ENCODE results near the gene AFG1L. TPM values are rescaled to one million over a fixed set of nuclear protein-coding genes. Genes with fewer than 3 reads are reported as not detected.
"Not testable (repeated sequence)": the region's sequence is repeated elsewhere in the genome, so short reads cannot be mapped to it uniquely, and the experiment has no call there.

The AFG1L gene
- total RNA-seq, 3 donors from 2014 or later (not counting 1 experiment from before 2014, with no cell fraction given), result 4.8 to 9.2 (median 5.2) TPM

GRCh38 chr6:108323710-108324466 lies 29.0 kb downstream of the AFG1L start:
- Histone ChIP-seq H3K4me3 (ENCODE audit: low read length) (no peak overlapping the region), H3K27me3 (ENCODE audit: control insufficient read depth, insufficient read depth, low read length) (no peaks in the 10 kb centered on the region), H3K36me3 (ENCODE audit: control insufficient read depth, insufficient read depth, low read length) (no peaks in the 10 kb centered on the region), H3K9me3 (ENCODE audit: control insufficient read depth, insufficient read depth, low read length) (no peaks in the 10 kb centered on the region), H3K27ac (ENCODE audit: low read length) (no peak overlapping the region), H3K4me1 (ENCODE audit: control insufficient read depth, insufficient read depth, low read length) (no peaks in the 10 kb centered on the region)
- intact Hi-C loops (cut with micrococcal nuclease), result no loop called here
- 78% methylated on average over 4 of the region's 4 CpGs for WGBS (ENCODE audit: insufficient coverage)
- DNase-seq (no peak), ATAC-seq (no peak)
- Mint-ChIP-seq H3K4me1 (no peaks in the 10 kb centered on the region), H3K36me3 (peaks cover 8% of the 10 kb centered on the region), H3K27me3 (ENCODE audit: low read depth in 2 of 2) (no peaks in the 10 kb centered on the region), H3K27ac (no peak overlapping the region), H3K4me3 (no peak overlapping the region), H3K9me3 (no peaks in the 10 kb centered on the region)
- TF ChIP-seq, protein P1, sequence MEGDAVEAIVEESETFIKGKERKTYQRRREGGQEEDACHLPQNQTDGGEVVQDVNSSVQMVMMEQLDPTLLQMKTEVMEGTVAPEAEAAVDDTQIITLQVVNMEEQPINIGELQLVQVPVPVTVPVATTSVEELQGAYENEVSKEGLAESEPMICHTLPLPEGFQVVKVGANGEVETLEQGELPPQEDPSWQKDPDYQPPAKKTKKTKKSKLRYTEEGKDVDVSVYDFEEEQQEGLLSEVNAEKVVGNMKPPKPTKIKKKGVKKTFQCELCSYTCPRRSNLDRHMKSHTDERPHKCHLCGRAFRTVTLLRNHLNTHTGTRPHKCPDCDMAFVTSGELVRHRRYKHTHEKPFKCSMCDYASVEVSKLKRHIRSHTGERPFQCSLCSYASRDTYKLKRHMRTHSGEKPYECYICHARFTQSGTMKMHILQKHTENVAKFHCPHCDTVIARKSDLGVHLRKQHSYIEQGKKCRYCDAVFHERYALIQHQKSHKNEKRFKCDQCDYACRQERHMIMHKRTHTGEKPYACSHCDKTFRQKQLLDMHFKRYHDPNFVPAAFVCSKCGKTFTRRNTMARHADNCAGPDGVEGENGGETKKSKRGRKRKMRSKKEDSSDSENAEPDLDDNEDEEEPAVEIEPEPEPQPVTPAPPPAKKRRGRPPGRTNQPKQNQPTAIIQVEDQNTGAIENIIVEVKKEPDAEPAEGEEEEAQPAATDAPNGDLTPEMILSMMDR (IDR thresholded peaks at IDR 0.05), result no peak

DNA sequence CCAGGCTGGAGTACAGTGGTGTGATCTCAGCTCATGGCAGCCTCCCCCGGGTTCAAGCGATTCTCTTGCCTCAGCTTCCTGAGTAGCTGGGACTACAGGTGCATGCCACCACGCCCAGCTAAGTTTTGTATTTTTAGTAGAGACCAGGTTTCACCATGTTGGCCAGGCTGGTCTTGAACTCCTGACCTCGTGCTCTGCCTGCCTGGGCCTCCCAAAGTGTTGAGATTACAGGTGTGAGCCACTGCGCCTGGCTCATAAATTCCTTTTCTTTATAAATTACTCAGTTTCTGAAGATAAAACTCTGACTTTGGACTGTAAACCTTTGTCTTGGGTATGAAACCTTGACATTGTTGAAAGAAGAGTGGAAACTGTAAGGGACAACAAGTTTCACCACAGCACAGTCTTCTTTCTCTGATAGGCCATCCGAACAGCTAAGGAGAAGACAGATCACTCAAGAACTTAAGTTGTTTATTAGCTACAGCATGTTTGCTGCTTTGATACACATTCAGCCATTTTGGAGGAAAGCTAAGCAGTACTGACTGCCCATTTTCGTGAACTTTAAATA lies 35.4 kb downstream of the AFG1L start:
- H3K4me3 Mint-ChIP-seq; ATAC-seq; H3K4me1 Mint-ChIP-seq; intact Hi-C loops (cut with micrococcal nuclease); H3K27me3 ChIP-seq (ENCODE audit: control insufficient read depth, insufficient read depth, low read length); H3K9me3 Mint-ChIP-seq; H3K27ac ChIP-seq (ENCODE audit: low read length); H3K9me3 ChIP-seq (ENCODE audit: control insufficient read depth, insufficient read depth, low read length); H3K27me3 Mint-ChIP-seq (ENCODE audit: low read depth in 2 of 2); H3K4me1 ChIP-seq (ENCODE audit: control insufficient read depth, insufficient read depth, low read length); H3K4me3 ChIP-seq (ENCODE audit: low read length); H3K27ac Mint-ChIP-seq; DNase-seq; H3K36me3 ChIP-seq (ENCODE audit: control insufficient read depth, insufficient read depth, low read length): not testable (repeated sequence)
- peaks cover 13% of the 10 kb centered on the region for H3K36me3 Mint-ChIP-seq
- WGBS (ENCODE audit: insufficient coverage), result 96% methylated on average over 6 of the region's 7 CpGs

DNA sequence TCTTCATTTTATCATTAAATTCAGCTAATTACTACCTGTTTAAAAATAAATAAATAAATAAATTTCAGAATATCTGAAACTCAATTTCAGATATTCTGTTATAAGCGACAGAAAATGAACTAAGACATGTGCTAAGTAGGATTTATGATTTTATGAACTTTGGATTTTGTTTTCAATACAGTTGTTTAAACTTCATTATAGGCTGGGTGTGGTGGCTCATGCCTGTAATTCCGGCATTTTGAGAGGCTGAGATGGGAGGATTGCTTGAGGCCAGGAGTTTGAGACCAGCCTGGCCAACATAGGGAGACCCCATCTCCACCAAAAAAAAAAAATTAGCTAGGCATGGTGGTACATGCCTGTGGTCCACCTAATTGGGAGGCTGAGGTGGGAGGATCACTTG lies 36.0 kb downstream of the AFG1L start:
- no peak for DNase-seq
- Mint-ChIP-seq H3K9me3 (no peaks in the 10 kb centered on the region), H3K27ac (no peak overlapping the region), H3K36me3 (peaks cover 13% of the 10 kb centered on the region), H3K27me3 (ENCODE audit: low read depth in 2 of 2) (no peaks in the 10 kb centered on the region), H3K4me3 (no peak overlapping the region), H3K4me1 (no peaks in the 10 kb centered on the region)
- Histone ChIP-seq H3K4me1 (ENCODE audit: control insufficient read depth, insufficient read depth, low read length) (no peaks in the 10 kb centered on the region), H3K36me3 (ENCODE audit: control insufficient read depth, insufficient read depth, low read length) (no peaks in the 10 kb centered on the region), H3K9me3 (ENCODE audit: control insufficient read depth, insufficient read depth, low read length) (no peaks in the 10 kb centered on the region), H3K27ac (ENCODE audit: low read length) (no peak overlapping the region), H3K27me3 (ENCODE audit: control insufficient read depth, insufficient read depth, low read length) (no peaks in the 10 kb centered on the region), H3K4me3 (ENCODE audit: low read length) (no peak overlapping the region)
- TF ChIP-seq, protein P1 (IDR thresholded peaks at IDR 0.05), result no peak
- no peak for ATAC-seq
- WGBS (ENCODE audit: insufficient coverage), result 100% methylated on average over 2 of the region's 2 CpGs
- intact Hi-C loops (cut with micrococcal nuclease), result no loop called here

- DNase-seq (no peak), ATAC-seq (no peak)
- Mint-ChIP-seq H3K4me3 (no peak overlapping the region), H3K36me3 (peaks cover 13% of the 10 kb centered on the region), H3K27ac (no peak overlapping the region), H3K4me1 (no peaks in the 10 kb centered on the region), H3K9me3 (no peaks in the 10 kb centered on the region), H3K27me3 (ENCODE audit: low read depth in 2 of 2) (no peaks in the 10 kb centered on the region)
- no peak overlapping the region for H3K4me3 ChIP-seq (ENCODE audit: low read length)
- H3K27me3 ChIP-seq (ENCODE audit: control insufficient read depth, insufficient read depth, low read length), result no peaks in the 10 kb centered on the region
- no peaks in the 10 kb centered on the region for H3K9me3 ChIP-seq (ENCODE audit: control insufficient read depth, insufficient read depth, low read length)
- TF ChIP-seq, protein P1 (IDR thresholded peaks at IDR 0.05), result no peak
- intact Hi-C loops (cut with micrococcal nuclease), result no loop called here
- H3K4me1 ChIP-seq (ENCODE audit: control insufficient read depth, insufficient read depth, low read length), result no peaks in the 10 kb centered on the region
- H3K36me3 ChIP-seq (ENCODE audit: control insufficient read depth, insufficient read depth, low read length), result no peaks in the 10 kb centered on the region
- no peak overlapping the region for H3K27ac ChIP-seq (ENCODE audit: low read length)
Measured at GRCh38 chr6:108331982-108332381, 37.1 kb downstream of the AFG1L start.
